Measurements from ENCODE around the gene USP10.

USP10 gene

DNA sequence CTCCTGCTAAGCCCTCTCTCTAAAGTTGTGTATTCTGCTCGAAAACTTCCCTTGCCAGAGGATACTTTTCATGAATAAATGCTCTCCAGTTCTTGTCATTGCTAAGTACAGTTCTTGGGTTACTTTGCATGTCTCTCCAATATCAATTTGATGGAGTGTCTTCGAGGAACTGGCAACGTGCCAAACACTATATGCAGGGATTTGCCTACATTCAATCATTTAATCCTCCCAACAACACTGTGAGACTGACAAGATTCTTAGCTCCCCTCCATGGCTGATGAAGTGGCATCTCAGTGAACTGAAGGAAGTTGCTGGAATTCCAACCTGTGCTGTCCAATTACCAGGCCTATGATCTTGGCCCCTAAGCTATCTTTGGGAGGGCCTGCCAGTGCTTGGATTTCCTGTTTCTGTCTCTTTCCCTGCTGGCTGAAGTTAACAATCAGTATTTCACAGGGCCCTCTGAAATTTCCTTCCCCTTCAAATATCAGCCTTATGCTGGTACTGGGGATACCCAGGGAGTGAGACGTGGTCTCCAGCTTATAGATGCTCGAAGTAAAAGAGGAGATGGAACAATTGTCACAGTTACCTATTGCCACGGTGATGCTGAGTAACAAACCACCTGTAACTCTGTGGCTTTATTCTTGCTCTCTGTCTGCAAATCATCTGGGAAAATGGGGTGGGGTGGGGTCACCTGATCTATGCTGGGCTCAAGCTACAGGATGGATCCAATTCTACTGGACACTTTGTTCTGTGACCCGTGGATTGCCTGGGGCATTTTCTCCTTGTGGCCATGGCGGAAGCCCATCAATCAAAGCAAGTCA, 100.6 kb downstream of the USP10 start:
- DNase-seq (ENCODE audit: low spot score) (no peak), FAIRE-seq (no peak)

DNA sequence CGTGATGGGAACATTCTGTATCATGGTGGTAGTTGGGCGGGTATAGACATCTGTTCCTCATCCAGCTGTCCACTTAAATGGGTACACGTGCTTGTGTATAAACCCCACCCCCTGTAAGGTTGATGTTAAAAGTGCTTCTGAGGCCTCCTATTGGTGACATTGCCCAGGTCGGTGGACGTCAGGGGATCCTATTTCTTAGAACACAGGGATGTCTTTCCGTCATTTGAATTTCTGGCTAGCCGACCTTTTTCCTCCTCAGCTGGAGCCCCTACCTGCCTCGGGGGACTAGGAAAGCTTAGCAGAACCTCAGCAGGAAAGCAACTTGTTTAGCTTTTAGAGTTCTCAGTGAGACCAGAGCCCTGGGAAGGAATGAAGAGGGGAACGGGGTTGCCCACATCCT, 103.3 kb downstream of the USP10 start:
- FAIRE-seq (no peak), DNase-seq (ENCODE audit: low spot score) (no peak)

DNA sequence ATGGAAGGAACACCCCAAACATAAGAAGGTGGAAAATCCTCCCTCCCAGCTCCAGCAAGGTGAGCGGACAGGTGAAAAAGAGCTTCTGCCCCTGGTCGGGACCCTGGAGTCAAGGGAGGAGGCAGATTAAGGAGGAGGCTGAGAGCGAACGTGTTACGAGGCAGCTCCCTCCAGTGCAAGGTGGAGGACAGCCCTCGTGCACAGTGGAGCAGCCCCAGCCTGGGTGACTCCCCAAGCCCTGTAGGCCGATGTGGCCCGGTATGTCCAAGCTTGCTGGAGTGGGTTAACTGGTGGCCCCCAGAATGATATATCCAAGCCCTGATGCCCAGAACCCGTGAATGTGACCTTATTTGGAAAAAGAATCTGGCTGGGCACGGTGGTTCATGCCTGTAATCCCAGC, 104.5 kb downstream of the USP10 start:
- no peak for DNase-seq (ENCODE audit: low spot score)
- FAIRE-seq, result no peak

DNA sequence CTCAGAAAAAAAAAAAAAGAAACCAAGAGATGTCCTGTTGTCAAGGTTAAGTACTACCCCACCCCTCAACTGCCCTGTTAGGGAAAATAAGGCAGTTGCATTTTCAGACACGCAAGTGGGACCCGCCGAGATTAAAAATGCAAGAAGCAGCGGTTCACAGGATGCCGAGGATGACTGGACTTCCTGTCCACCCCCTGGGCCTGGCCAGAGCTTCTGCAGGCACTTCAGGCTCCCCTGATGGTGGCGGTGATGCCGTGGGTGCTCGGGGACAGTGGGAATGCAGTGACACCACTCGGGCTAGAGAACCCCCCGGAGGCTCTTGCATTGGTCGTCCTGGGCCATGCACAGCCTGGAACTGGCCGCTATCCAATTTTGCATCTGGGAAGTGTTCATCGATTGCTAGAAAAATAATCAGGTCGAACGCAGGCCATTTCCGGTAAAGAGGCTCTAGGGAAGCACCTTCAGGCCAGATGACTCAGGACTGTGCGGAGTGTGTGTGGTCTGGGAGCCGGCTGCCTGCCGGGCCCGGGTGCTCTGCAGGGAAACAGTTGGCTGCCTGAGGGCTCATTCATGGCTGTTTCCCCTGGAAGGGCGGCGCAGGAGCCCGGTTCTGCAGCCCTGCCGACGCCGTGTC, 106.6 kb downstream of the USP10 start:
- DNase-seq (ENCODE audit: low spot score) (peak; percentile 94), FAIRE-seq (no peak)

DNA sequence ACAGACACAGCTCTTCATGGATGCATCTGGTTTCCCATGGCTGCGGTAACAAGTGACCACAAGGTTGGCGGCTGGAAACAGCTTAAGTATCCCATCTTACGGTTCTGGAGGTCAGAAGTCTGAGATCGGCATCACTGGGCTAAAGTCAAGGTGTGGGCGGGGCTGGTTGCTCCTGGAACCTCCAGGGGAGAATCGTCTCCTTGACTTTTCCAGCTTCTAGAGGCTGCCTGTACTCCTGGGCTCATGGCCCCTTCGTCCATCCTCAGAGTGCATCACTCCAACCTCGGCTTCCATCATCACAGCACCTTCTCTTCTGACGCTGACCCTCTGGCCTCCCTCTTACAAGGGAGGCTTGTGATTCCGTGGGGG, 107.1 kb downstream of the USP10 start:
- DNase-seq (ENCODE audit: low spot score) (no peak), FAIRE-seq (no peak)

DNA sequence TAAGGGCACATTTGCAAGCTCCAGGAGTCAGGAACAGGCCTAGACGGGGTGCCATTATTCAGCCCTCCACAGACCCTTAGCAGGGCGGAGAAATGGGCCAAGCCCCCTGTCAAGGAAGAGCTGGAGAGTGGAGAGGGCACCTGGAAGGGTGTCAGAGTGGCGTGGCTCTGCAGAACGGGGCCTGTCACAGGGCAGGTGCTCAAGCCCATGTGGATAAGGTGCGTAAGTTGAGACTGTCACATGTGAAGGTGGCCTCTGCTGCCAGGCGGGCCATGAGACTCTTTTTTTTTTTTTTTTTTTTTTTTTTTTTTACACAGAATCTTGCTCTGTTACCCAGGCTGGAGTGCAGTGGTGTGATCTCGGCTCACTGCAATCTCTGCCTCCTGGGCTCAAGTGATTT, 108.0 kb downstream of the USP10 start:
- no peak for FAIRE-seq

DNA sequence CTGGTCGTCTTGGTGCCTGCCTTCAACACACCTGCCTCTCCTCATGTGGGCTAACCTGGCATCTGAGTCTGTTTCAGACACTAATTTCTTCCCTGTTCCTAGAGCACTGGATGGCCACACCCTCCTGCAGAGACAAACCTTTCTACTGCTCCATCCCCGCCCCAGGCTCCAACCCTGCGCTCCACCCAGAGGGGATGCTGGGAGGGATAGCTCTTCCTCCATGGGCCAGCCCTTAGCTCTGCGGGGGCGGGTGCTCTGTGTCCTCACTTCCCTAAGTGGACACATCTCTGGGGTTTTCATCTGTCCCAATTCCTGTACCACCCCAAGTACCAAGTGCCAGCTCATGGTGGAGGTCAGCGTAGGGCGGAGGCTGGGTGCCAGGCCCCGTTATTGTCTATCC, 109.0 kb downstream of the USP10 start:
- FAIRE-seq (no peak), DNase-seq (ENCODE audit: low spot score) (no peak)

More for the DNA sequence above, 108.0 kb downstream of the USP10 start:
- DNase-seq (ENCODE audit: low spot score), result no peak

DNA sequence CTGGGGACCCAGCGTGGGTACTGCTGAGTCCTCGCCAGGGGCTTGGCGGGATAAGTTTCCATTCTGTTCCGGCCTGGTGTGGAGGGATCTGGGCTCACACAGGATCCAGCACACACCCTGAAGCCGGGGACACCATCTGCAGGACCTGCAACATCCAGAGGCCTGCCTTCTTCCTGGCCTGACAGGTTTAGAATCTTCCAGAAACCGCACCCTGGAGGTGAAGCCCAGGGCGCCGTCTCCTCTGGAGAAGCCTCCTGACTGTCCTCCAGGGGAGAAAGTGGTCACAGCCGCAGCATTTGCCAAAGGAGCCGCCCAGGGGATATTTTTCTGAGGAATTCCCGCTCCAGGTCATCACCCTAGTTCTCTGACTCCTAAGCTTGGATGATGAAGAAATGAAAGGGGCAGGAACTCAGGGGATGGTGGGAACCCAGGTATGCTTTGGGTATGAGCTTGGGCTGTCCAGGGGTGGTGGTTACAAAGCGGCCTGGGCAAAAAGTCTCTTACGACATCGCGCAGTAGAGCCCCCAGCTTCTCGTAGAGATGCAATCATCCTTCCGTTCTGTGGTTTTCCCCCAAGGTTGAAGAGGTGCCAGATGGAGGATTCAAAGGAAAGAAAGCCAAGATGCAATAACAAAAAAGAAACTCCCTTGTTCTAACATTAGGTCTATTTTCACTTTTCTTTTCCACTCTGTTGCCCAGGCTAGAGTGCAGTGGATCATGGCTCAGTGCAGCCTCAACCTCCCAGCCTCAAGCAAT, 110.9 kb downstream of the USP10 start:
- DNase-seq (ENCODE audit: low spot score) (no peak), FAIRE-seq (no peak)

DNA sequence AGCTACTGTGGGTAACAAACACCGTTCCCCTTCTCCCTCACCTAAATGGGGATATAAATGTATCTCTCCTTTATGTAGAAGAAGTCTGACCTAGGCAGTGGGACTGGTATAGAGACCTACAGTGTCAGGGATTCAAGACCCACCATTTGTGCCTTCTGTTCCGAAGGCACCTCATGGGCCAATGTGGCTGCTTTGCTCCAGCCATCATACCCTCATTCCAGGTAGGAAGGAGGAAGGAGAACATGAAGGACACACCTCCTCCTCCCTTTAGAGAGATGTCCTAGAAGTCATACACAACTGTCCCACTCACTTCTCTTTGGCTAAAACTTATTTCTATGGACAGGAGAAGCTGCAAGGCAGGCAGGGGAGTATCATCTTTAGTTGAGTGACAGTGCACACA, 111.7 kb downstream of the USP10 start:
- DNase-seq (ENCODE audit: low spot score) (no peak), FAIRE-seq (no peak)

DNA sequence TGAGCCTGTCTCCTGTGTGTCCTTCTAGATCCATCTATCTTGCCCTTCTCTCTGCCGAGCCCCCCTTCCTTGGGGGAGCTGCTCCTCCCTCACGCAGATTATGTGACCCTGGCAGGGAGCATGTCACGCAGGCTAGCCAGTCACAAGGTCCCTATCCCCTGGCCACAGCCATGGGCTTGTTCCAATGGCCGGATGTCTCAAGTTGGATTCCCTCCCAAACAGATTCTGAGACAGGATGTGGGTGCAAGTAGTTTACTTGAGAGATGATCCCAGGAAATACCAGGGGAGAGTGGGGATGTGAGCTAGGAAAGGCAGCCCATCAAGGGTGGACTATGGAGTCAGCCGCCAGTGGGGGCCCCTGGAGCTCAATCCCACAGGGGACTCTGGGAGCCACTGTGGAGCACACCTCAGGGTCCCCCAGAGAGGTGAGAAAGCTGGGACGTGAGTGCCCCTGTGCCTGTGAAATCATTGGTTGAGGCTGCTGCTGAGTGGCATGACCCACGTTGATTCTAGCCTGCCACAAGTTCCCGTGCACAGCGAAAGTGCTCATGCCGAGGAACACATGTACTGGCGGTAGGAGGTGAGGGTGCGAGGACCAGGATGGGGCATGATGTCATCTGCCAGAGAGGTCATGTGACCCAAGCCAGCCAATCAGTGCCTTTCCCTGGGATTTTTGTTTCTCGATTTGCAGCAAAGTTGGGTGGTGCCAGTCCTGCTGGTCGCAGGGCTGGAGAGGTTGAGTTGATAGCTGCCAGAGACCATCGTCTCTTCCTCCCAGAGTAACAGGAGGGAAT, 113.5 kb downstream of the USP10 start:
- FAIRE-seq, result peak; percentile 5
- no peak for DNase-seq (ENCODE audit: low spot score)

DNA sequence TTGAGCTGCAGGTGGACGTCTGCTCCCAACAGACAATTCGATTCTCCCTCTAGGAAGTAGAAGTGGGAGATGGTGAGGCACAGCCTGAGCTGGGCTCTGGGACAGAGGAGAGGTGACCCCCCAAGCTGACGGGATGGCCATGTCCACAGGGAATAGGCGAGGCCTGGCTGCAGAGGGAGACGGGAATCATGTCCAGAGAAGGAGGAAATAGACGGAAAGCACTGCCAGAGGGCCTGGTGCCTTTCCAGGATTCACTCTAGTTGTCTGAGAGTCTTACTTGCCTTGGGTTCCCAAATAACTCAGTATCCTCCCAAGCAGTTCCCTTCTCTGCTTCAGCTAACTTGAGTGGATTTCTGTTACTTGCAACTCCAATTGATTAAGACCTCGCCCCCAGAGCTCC, 115.7 kb downstream of the USP10 start:
- DNase-seq (ENCODE audit: low spot score) (no peak), FAIRE-seq (no peak)

DNA sequence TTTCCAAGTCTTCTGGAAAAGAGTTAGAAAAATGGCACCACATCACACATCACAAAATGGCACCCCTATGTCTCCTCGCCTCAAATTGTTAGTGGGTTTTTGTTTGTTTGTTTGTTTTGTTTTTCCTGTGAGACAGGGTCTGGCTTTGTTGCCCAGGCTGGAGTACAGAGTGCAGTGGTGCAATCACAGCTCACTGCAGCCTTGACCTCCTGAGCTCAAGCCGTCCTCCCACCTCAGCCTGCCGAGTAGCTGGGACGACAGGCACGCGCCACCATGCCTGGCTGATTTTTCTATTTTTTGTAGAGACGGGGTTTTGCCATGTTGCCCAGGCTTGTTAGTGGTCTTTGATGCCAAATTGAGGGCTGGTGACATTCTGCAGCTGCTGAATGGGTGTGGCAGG, 116.2 kb downstream of the USP10 start:
- FAIRE-seq (no peak), DNase-seq (ENCODE audit: low spot score) (no peak)

DNA sequence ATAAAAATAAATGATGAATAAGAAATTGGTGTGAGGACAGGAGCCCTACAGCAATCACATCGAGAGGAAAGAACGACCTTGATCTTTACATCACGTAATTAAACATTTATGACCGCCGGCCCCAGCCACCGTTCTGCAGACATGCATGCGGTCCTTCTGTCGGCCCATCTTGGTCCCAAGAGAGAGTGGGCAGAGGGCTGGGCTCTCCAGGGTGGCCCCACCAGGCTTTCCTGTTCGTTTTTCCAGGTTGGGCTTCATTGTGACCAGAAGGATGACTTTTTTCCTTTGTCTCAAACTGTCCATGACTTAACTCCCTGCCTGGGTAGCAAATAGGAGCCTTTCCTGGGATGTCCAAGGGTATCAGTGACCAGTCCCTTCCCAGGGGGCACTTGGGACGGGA, 116.7 kb downstream of the USP10 start:
- FAIRE-seq (no peak), DNase-seq (ENCODE audit: low spot score) (no peak)

DNA sequence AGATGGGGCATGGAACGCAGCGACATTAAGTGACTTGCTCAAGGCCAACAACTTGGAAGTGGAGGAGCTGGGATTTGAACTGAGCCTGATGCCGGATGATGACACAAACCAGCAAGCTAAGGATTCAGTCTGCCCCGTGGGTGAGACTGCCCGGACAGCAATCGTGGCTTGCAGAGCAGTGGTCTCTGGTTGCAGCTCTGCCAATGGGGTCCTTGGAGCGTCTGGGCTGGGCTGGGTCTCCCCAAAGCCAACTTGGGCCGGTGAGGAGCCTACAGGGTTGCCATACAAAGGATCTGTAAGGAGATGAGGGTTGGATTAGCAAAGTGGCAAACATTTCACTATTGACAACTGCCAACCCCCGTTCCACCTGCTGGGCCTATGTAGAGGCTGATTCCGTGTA, 117.4 kb downstream of the USP10 start:
- no peak for DNase-seq (ENCODE audit: low spot score)
- no peak for FAIRE-seq

DNA sequence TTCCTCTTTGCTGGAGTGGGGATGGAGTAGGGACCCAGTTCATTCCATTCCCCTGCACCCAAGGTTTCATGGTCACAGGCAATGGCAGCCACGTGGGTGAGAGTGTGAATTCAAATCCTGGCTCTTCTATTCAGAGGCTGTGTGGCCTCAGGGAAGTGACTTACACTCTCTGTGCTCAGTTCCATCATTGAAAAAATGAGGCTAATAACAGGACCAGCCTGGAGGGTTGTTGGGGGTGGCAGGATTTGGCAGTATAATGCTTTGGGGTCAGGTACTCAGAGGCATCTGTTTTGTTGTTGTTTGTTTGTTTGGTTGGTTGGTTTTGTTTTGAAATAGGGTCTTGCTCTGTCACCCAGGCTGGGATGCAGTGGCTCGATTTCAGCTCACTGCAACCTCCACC, 117.8 kb downstream of the USP10 start:
- FAIRE-seq, result no peak

DNA sequence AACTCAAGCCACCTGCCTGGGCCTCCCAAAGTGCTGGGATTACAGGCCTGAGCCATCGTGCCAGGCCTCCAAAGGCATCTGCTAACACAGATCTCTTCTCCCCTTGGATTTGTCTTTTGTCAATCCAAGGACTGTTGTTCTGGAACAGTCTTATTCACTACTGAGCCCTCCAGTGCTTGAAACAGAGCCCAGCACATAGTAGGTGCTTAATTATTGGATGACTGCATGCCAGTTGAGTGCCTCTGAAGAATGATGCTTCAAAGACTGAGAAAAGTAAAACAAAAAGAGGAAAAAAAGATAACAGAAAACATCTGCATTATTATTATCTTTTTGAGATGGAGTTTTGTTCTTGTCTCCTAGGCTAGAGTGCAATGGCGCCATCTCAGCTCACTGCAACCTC, 118.3 kb downstream of the USP10 start:
- FAIRE-seq, result no peak
- DNase-seq (ENCODE audit: low spot score), result no peak

More for the DNA sequence above, 117.8 kb downstream of the USP10 start:
- no peak for DNase-seq (ENCODE audit: low spot score)

DNA sequence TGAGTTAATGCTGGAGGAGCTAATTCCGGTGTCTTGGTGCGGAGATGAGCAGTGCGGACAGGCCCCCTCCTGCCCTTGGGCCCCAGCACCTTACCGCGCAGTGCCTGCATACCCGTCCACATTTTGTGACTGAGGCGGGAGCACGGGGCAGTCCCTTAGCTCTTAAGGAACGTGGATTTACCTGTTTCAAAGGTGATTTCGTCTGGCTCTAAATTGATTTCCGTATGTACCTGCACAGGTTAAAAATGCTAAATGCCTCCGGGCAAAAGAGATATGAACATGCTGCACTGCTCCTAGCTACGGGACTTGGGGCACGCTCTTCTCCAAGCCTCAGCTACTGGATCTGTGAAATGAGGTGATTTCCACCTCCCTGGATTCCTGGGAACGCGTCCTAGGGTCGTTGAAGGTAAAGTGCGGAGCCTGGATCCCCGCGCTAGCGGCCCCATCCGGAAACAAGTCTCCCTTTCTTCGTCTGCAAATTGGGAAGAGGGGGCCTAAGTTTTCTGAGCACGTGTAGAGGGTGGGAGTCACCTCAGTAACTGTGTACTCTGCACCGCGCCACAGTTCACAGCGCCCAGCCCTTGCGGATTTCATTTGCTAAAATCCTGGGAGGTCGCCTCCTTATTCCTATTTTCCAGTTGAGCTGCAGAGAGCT, 119.3 kb downstream of the USP10 start:
- DNase-seq (ENCODE audit: low spot score) (no peak), FAIRE-seq (no peak)

DNA sequence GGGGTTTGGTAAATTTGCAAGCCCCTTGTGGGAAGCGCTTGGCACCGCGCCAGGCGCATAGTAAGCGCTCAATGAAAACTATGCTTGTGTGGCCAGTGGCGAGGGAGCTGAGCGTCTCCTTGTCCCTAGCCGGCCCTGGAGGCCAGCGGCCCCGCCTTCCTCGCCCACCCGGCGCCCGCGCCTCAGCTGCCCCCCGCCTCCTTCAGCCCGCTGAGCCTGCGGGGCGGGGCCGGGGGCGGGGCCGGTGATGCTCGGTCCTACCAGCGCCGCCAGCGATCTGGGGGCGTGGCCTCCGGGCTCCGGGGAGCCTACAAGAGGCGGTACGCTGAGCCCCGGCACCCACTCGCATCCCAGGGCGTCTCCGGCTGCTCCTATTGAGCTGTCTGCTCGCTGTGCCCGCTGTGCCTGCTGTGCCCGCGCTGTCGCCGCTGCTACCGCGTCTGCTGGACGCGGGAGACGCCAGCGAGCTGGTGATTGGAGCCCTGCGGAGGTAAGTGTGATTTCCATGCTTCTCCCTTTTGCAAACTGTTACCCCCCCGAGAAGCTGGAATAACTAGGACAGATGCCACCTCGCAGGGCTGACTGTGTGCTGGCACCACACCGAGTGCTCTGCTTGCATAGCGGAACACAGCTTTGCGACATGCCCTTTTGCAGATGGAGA, 120.0 kb downstream of the USP10 start, which contains the start of gene CRISPLD2:
Gene CRISPLD2, plus strand, starts transcription at position 342 of the 661 bp plus-strand sequence. CDS start 18,511 bp downstream, outside the sequence.
- DNase-seq (ENCODE audit: low spot score) (peak; percentile 97), FAIRE-seq (peak; percentile 9)

DNA sequence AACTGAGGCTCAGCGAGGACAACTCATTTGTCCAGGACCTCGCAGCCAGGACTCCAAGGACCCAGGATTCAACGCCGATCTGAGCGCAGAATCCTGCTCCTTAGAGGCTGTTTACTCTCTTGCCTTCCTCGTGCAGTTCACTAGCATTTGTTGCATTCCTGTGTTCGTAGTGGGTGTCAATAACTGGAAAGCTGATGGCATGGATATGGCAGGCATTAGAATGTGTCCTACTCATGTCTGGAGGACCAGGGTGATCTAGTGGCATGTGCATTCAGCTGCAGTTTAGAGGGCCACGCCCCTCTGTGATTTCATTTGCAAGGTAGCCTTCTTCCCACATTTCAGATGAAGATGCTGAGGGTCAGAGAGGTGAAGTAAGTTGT, 120.5 kb downstream of the USP10 start:
- DNase-seq (ENCODE audit: low spot score) (no peak), FAIRE-seq (peak; percentile 52)

DNA sequence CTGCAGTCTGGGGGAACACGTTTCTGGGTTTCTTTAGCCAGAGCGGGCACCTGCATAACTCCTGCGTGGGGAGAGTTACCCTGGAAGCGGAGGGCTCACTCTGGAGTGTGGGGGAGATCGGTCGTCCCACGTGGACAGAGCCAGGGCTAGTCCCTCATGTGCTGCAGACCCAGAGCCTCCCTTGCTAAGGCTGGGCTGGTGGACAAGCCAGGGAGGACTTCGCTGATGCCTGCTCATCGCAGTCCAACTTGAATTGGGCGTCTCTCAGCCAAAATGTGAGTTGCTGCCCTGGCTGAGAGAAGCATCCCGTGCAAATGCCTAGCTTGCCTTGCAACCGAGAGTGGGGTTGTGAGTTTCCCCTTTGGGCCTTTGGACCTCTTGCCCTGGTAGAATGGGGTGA, 121.0 kb downstream of the USP10 start:
- FAIRE-seq (no peak), DNase-seq (ENCODE audit: low spot score) (no peak)
